ENCODE data around the gene AKT1. TPM values are rescaled to one million over a fixed set of nuclear protein-coding genes. Genes with fewer than 3 reads are reported as not detected.
A peak's percentile ranks its signal among the peaks of the same experiment; 100 is the strongest.

AKT1 gene
- total RNA-seq, 4 donors from 2014 or later = 66.6 to 93.7 (median 71.3) TPM

- intact Hi-C loops (cut with DNase I) = no loop called here
- H3K9me3 ChIP-seq = no peaks in the 10 kb centered on the region
- TF ChIP-seq POLR2A (IDR thresholded peaks at IDR 0.05) (no peak), CTCF (IDR thresholded peaks at IDR 0.05) (no peak)
- peaks cover 27 to 58% (median 32%) of the 10 kb centered on the region in 3 donors for H3K4me1 ChIP-seq
- H3K36me3 ChIP-seq = no peaks in the 10 kb centered on the region
- 74% methylated on average over 3 to 8 of the region's 18 CpGs for WGBS, 2 donors
- H3K27me3 ChIP-seq = no peaks in the 10 kb centered on the region
- DNase-seq = no peak
- H3K27ac ChIP-seq = peak overlapping the region in 1 of 4 donors; percentile 21
- no peak overlapping the region for H3K4me3 ChIP-seq
These were observed 9.2 kb upstream of the AKT1 start for GRCh38 chr14:104804481-104805325.

GRCh38 chr14:104803912-104804410, 8.4 kb upstream of the AKT1 start:
- TF ChIP-seq CTCF (IDR thresholded peaks at IDR 0.05) (no peak), POLR2A (IDR thresholded peaks at IDR 0.05) (no peak)
- H3K4me1 ChIP-seq = peaks cover 31 to 65% (median 36%) of the 10 kb centered on the region in 3 donors
- no peaks in the 10 kb centered on the region for H3K27me3 ChIP-seq
- WGBS, 2 donors = 43 to 80% methylated on average over 4 to 8 of the region's 15 CpGs
- DNase-seq = no peak
- H3K4me3 ChIP-seq = no peak overlapping the region
- no peaks in the 10 kb centered on the region for H3K36me3 ChIP-seq
- H3K27ac ChIP-seq = no peak overlapping the region
- intact Hi-C loops (cut with DNase I) = no loop called here
- H3K9me3 ChIP-seq = no peaks in the 10 kb centered on the region

GRCh38 chr14:104803280-104803911, 7.8 kb upstream of the AKT1 start:
- TF ChIP-seq POLR2A (IDR thresholded peaks at IDR 0.05) (no peak), CTCF (IDR thresholded peaks at IDR 0.05) (no peak)
- no peak for DNase-seq
- no peak overlapping the region for H3K4me3 ChIP-seq
- H3K9me3 ChIP-seq = no peaks in the 10 kb centered on the region
- peaks cover 31 to 69% (median 36%) of the 10 kb centered on the region in 3 donors for H3K4me1 ChIP-seq
- no peaks in the 10 kb centered on the region for H3K27me3 ChIP-seq
- no peak overlapping the region for H3K27ac ChIP-seq
- WGBS, 2 donors = 58 to 88% methylated on average over 4 to 6 of the region's 19 CpGs
- intact Hi-C loops (cut with DNase I) = no loop called here
- H3K36me3 ChIP-seq = no peaks in the 10 kb centered on the region

- Histone ChIP-seq H3K4me3 (peak overlapping the region in 1 of 4 donors; percentile 15), H3K4me1 (peaks cover 31 to 74% (median 41%) of the 10 kb centered on the region in 3 donors), H3K36me3 (no peaks in the 10 kb centered on the region), H3K27ac (peak overlapping the region in 1 of 4 donors; percentile 2), H3K9me3 (no peaks in the 10 kb centered on the region), H3K27me3 (no peaks in the 10 kb centered on the region)
- TF ChIP-seq POLR2A (IDR thresholded peaks at IDR 0.05) = no peak
- no peak for TF ChIP-seq CTCF (IDR thresholded peaks at IDR 0.05)
- DNase-seq = no peak
- 62 to 70% methylated on average over 6 to 11 of the region's 20 CpGs for WGBS, 2 donors
- intact Hi-C loops (cut with DNase I) = no loop called here
These were observed 7.0 kb upstream of the AKT1 start for GRCh38 chr14:104802394-104803184.
